ENCODE results near the gene NCK1. TPM values are rescaled to one million over a fixed set of nuclear protein-coding genes. Genes with fewer than 3 reads are reported as not detected.
"Not testable (repeated sequence)": the region's sequence is repeated elsewhere in the genome, so short reads cannot be mapped to it uniquely, and the experiment has no call there.

Gene NCK1
- polyA plus RNA-seq, 2 of the 4 experiments (the other 2 are of a cell fraction) = 30.2 to 60.8 TPM

GRCh38 chr3:136862617-136863322, 762 bp downstream of the NCK1 start:
- H3K4me2 ChIP-seq = peak overlapping the region; percentile 87
- H3K4me3 ChIP-seq = peak overlapping the region; percentile 77
- peak; percentile 70 to 71 for ATAC-seq
- H3K27ac ChIP-seq = peak overlapping the region; percentile 91 to 98
- peak; percentile 39 to 75 for DNase-seq (ENCODE audit: low read depth in 1 of 2, low spot score in 1 of 2)
- POLR2A ChIA-PET = interaction anchor here (1.1 to 2.2 kb wide), 8 partner anchors 23 to 666 kb away, joined by 3 to 30 read pairs (median 6); partner anchors contain the start of genes IL20RB, MSL2, SLC35G2 and STAG1
- H3K4me1 ChIP-seq = 0 out of 3 replicates have a peak, but pooled peaks cover 12% of the 10 kb centered on the region
- CTCF ChIA-PET = interaction anchor here (0.6 to 1.4 kb wide), 4 partner anchors 103 to 151 kb away, joined by 3 read pairs; partner anchors contain the start of gene STAG1
- H3K9me3 ChIP-seq = no peaks in the 10 kb centered on the region
- peak in 1 of 2 experiments; percentile 37; a peak in 1 of 4 replicates for TF ChIP-seq CEBPB (IDR thresholded peaks at IDR 0.05)
- 0 out of 5 replicates have a peak, but pooled peaks of 1 of the 2 experiments have one; percentile 7 for TF ChIP-seq JUN (IDR thresholded peaks at IDR 0.05)
- TF ChIP-seq HOXB13 (CRISPR knock-in tag; IDR thresholded peaks at IDR 0.05; ENCODE audit: low read depth) = no peak
- WGBS (ENCODE audit: missing lambda C conversion rate) = 2% methylated on average over 14 of the region's 39 CpGs
- no peak for FAIRE-seq

GRCh38 chr3:136869282-136869681, 7.3 kb downstream of the NCK1 start:
- Histone ChIP-seq H3K4me1 (no peaks in the 10 kb centered on the region), H3K27ac (no peak overlapping the region), H3K4me3 (no peak overlapping the region), H3K4me2 (no peak overlapping the region), H3K9me3 (no peaks in the 10 kb centered on the region)
- DNase-seq (ENCODE audit: low read depth in 1 of 2, low spot score in 1 of 2) = no peak
- no peak for FAIRE-seq
- TF ChIP-seq KDM1A (IDR thresholded peaks at IDR 0.05; ENCODE audit: low read depth) (no peak), FOSB (CRISPR knock-in tag; IDR thresholded peaks at IDR 0.05) (no peak), EP300 (IDR thresholded peaks at IDR 0.05) (no peak), BHLHE40 (IDR thresholded peaks at IDR 0.05; ENCODE audit: low read depth, low read length) (no peak), JUN (IDR thresholded peaks at IDR 0.05) (no peak), JUNB (IDR thresholded peaks at IDR 0.05) (no peak), REST (IDR thresholded peaks at IDR 0.05) (no peak), NR3C1 (IDR thresholded peaks at IDR 0.05) (no peak), MAFK (IDR thresholded peaks at IDR 0.05; ENCODE audit: partially characterized antibody) (no peak), HEYL (CRISPR knock-in tag; IDR thresholded peaks at IDR 0.05) (no peak), PHF8 (IDR thresholded peaks at IDR 0.05; ENCODE audit: borderline replicate concordance, low read depth) (no peak), HOXB13 (CRISPR knock-in tag; IDR thresholded peaks at IDR 0.05; ENCODE audit: low read depth) (no peak), USF2 (IDR thresholded peaks at IDR 0.05) (no peak)
- 96% methylated on average over 9 of the region's 9 CpGs for WGBS (ENCODE audit: missing lambda C conversion rate)
- POLR2A ChIA-PET = no interaction called here
- ATAC-seq = no peak
- CTCF ChIA-PET = no interaction called here

GRCh38 chr3:136872258-136872657, 10.2 kb downstream of the NCK1 start:
- H3K9me3 ChIP-seq; DNase-seq (ENCODE audit: low read depth in 1 of 2, low spot score in 1 of 2); H3K4me2 ChIP-seq; FAIRE-seq; H3K4me3 ChIP-seq; H3K4me1 ChIP-seq; H3K27ac ChIP-seq; ATAC-seq; POLR2A ChIA-PET: not testable (repeated sequence)
- CTCF ChIA-PET = interaction anchor here (0.6 kb wide), 1 partner anchor 659 kb away, joined by 3 read pairs; no protein-coding TSS in a partner anchor
- WGBS (ENCODE audit: missing lambda C conversion rate) = 96% methylated on average over 3 of the region's 3 CpGs

GRCh38 chr3:136879510-136879909, 17.5 kb downstream of the NCK1 start:
- 93% methylated on average over 2 of the region's 2 CpGs for WGBS (ENCODE audit: missing lambda C conversion rate)
- H3K4me1 ChIP-seq; CTCF ChIA-PET; DNase-seq (ENCODE audit: low read depth in 1 of 2, low spot score in 1 of 2); H3K4me3 ChIP-seq; H3K27ac ChIP-seq; H3K4me2 ChIP-seq; ATAC-seq; H3K9me3 ChIP-seq; FAIRE-seq; POLR2A ChIA-PET: not testable (repeated sequence)

All from A549 (cell line).